Stimulated activated naive B cell treated with anti-CD40 and anti-IgM and Interleukin-4, amounts not matched to agents 10 μg/mL and 1 μg/mL and 100 μg/mL, for 72 hours (primary cell): Measurements from ENCODE around the gene ZNF879.

ENCODE experiments used
- ATAC-seq, 2 donors: fragments of 150-1000 bp; cut with Tn5 transposase; replicated peaks; 2 replicates each; pipeline ENCODE4 v1.10.0; 2021; ENCODE audit warnings: moderate library complexity in 1 of 2
- DNase-seq: peaks from one replicate; pipeline ENCODE4 v3.0.0; 2021
- H3K27ac Mint-ChIP-seq: one replicate; pipeline ENCODE4 v1.8.0; 2022; ENCODE audit warnings: mild to moderate bottlenecking, mixed read lengths
- H3K27me3 Mint-ChIP-seq, 2 donors: one replicate each; pipeline ENCODE4 v1.8.0; 2022; ENCODE audit warnings: mixed read lengths in 2 of 2
- H3K36me3 Mint-ChIP-seq, 2 donors: one replicate each; pipeline ENCODE4 v1.8.0; 2022; ENCODE audit warnings: mixed read lengths in 2 of 2, mild to moderate bottlenecking in 1 of 2
- H3K4me1 Mint-ChIP-seq, 2 donors: one replicate each; pipeline ENCODE4 v1.8.0; 2022; ENCODE audit warnings: mixed read lengths in 2 of 2, mild to moderate bottlenecking in 1 of 2
- H3K4me3 Mint-ChIP-seq, 2 donors: one replicate each; pipeline ENCODE4 v1.8.0; 2022; ENCODE audit warnings: mild to moderate bottlenecking in 2 of 2, mixed read lengths in 2 of 2, moderate library complexity in 1 of 2
- H3K9me3 Mint-ChIP-seq, 2 donors: one replicate each; pipeline ENCODE4 v1.8.0; 2022; ENCODE audit warnings: mixed read lengths in 2 of 2, mild to moderate bottlenecking in 1 of 2

ZNF879 gene

GRCh38 chr5:179023528-179024189 lies at the start of gene ZNF879:
Gene ZNF879, plus strand, starts transcription at chr5:179023804. Its CDS starts 1,201 bp downstream, at chr5:179025005.
- H3K36me3 Mint-ChIP-seq: peaks cover 29 to 34% of the 10 kb centered on the region in 2 donors
- H3K27ac Mint-ChIP-seq: peak within 1 kb of the TSS; percentile 95
- peak within 1 kb of the TSS; percentile 96 to 98 for H3K4me3 Mint-ChIP-seq
- H3K9me3 Mint-ChIP-seq: peaks cover 12 to 22% of the 10 kb centered on the region in 2 donors
- H3K27me3 Mint-ChIP-seq: peaks cover 0 to 7% of the 10 kb centered on the region in 2 donors
- DNase-seq (peak; percentile 93), ATAC-seq (peak; percentile 94 to 96)
- H3K4me1 Mint-ChIP-seq: peaks cover 3 to 12% of the 10 kb centered on the region in 2 donors

GRCh38 chr5:178981381-178981780 lies 42.2 kb upstream of the ZNF879 start:
- Mint-ChIP-seq H3K36me3 (peaks cover 0 to 3% of the 10 kb centered on the region in 2 donors), H3K4me3 (no peak overlapping the region), H3K27me3 (no peaks in the 10 kb centered on the region), H3K9me3 (peaks cover 26% of the 10 kb centered on the region in 2 donors), H3K4me1 (no peaks in the 10 kb centered on the region), H3K27ac (no peak overlapping the region)
- ATAC-seq: no peak
- DNase-seq: no peak

GRCh38 chr5:178982941-178983340 lies 40.7 kb upstream of the ZNF879 start:
- no peak overlapping the region for H3K27ac Mint-ChIP-seq
- DNase-seq: no peak
- H3K4me3 Mint-ChIP-seq: no peak overlapping the region
- H3K9me3 Mint-ChIP-seq: peaks cover 26% of the 10 kb centered on the region in 2 donors
- H3K27me3 Mint-ChIP-seq: no peaks in the 10 kb centered on the region
- no peaks in the 10 kb centered on the region for H3K4me1 Mint-ChIP-seq
- ATAC-seq: no peak
- peaks cover 0 to 3% of the 10 kb centered on the region in 2 donors for H3K36me3 Mint-ChIP-seq

- H3K4me3 Mint-ChIP-seq: no peak overlapping the region
- H3K27me3 Mint-ChIP-seq: no peaks in the 10 kb centered on the region
- H3K9me3 Mint-ChIP-seq: peaks cover 20 to 25% of the 10 kb centered on the region in 2 donors
- H3K4me1 Mint-ChIP-seq: no peaks in the 10 kb centered on the region
- H3K36me3 Mint-ChIP-seq: peaks cover 2 to 3% of the 10 kb centered on the region in 2 donors
- no peak for ATAC-seq
- H3K27ac Mint-ChIP-seq: no peak overlapping the region
- DNase-seq: no peak
Measured at GRCh38 chr5:178983728-178984127, 39.9 kb upstream of the ZNF879 start.

- no peaks in the 10 kb centered on the region for H3K27me3 Mint-ChIP-seq
- H3K4me1 Mint-ChIP-seq: no peaks in the 10 kb centered on the region
- peaks cover 21 to 27% of the 10 kb centered on the region in 2 donors for H3K9me3 Mint-ChIP-seq
- no peak overlapping the region for H3K27ac Mint-ChIP-seq
- no peak overlapping the region for H3K4me3 Mint-ChIP-seq
- ATAC-seq (no peak), DNase-seq (no peak)
- peaks cover 2 to 3% of the 10 kb centered on the region in 2 donors for H3K36me3 Mint-ChIP-seq
Measured at GRCh38 chr5:178984145-178985072, 39.2 kb upstream of the ZNF879 start.

- H3K9me3 Mint-ChIP-seq: peaks cover 12 to 24% of the 10 kb centered on the region in 2 donors
- no peaks in the 10 kb centered on the region for H3K27me3 Mint-ChIP-seq
- no peak for ATAC-seq
- H3K4me3 Mint-ChIP-seq: no peak overlapping the region
- no peak overlapping the region for H3K27ac Mint-ChIP-seq
- DNase-seq: no peak
- no peaks in the 10 kb centered on the region for H3K4me1 Mint-ChIP-seq
- peaks cover 2 to 3% of the 10 kb centered on the region in 2 donors for H3K36me3 Mint-ChIP-seq
Measured at GRCh38 chr5:178986326-178986960, 37.2 kb upstream of the ZNF879 start.

- H3K4me3 Mint-ChIP-seq: no peak overlapping the region
- no peak overlapping the region for H3K27ac Mint-ChIP-seq
- peaks cover 4 to 5% of the 10 kb centered on the region in 2 donors for H3K36me3 Mint-ChIP-seq
- DNase-seq (no peak), ATAC-seq (no peak)
- H3K4me1 Mint-ChIP-seq: peaks cover 2 to 5% of the 10 kb centered on the region in 2 donors
- H3K9me3 Mint-ChIP-seq: peaks cover 5 to 18% of the 10 kb centered on the region in 2 donors
- peaks cover 18 to 21% of the 10 kb centered on the region in 2 donors for H3K27me3 Mint-ChIP-seq
Measured at GRCh38 chr5:178988436-178989220, 35.0 kb upstream of the ZNF879 start.

GRCh38 chr5:178989311-178989710 lies 34.3 kb upstream of the ZNF879 start:
- H3K36me3 Mint-ChIP-seq: peaks cover 4 to 7% of the 10 kb centered on the region in 2 donors
- H3K27ac Mint-ChIP-seq: no peak overlapping the region
- H3K4me3 Mint-ChIP-seq: no peak overlapping the region
- H3K27me3 Mint-ChIP-seq: peaks cover 25 to 28% of the 10 kb centered on the region in 2 donors
- DNase-seq (no peak), ATAC-seq (no peak)
- peaks cover 3 to 7% of the 10 kb centered on the region in 2 donors for H3K4me1 Mint-ChIP-seq
- peaks cover 5 to 18% of the 10 kb centered on the region in 2 donors for H3K9me3 Mint-ChIP-seq

GRCh38 chr5:178990491-178990890 lies 33.1 kb upstream of the ZNF879 start:
- H3K4me3 Mint-ChIP-seq: no peak overlapping the region
- peaks cover 3 to 7% of the 10 kb centered on the region in 2 donors for H3K4me1 Mint-ChIP-seq
- H3K36me3 Mint-ChIP-seq: peaks cover 4 to 7% of the 10 kb centered on the region in 2 donors
- H3K27me3 Mint-ChIP-seq: peaks cover 29 to 33% of the 10 kb centered on the region in 2 donors
- no peak overlapping the region for H3K27ac Mint-ChIP-seq
- ATAC-seq: no peak
- H3K9me3 Mint-ChIP-seq: peaks cover 5 to 18% of the 10 kb centered on the region in 2 donors
- DNase-seq: no peak

GRCh38 chr5:178991190-178992145 lies 32.1 kb upstream of the ZNF879 start:
- H3K27me3 Mint-ChIP-seq: peaks cover 35 to 42% of the 10 kb centered on the region in 2 donors
- H3K27ac Mint-ChIP-seq: no peak overlapping the region
- DNase-seq: no peak
- no peak for ATAC-seq
- H3K4me1 Mint-ChIP-seq: peaks cover 3 to 7% of the 10 kb centered on the region in 2 donors
- peaks cover 4% of the 10 kb centered on the region in 2 donors for H3K36me3 Mint-ChIP-seq
- H3K4me3 Mint-ChIP-seq: no peak overlapping the region
- H3K9me3 Mint-ChIP-seq: peaks cover 5 to 15% of the 10 kb centered on the region in 2 donors

GRCh38 chr5:178992291-178992895 lies 31.2 kb upstream of the ZNF879 start:
- Mint-ChIP-seq H3K4me1 (peaks cover 3 to 7% of the 10 kb centered on the region in 2 donors), H3K27ac (no peak overlapping the region), H3K36me3 (peaks cover 4% of the 10 kb centered on the region in 2 donors), H3K9me3 (peaks cover 5 to 13% of the 10 kb centered on the region in 2 donors), H3K4me3 (no peak overlapping the region), H3K27me3 (peaks cover 41 to 49% of the 10 kb centered on the region in 2 donors)
- ATAC-seq: no peak
- DNase-seq: no peak

GRCh38 chr5:178993236-178993765 lies 30.3 kb upstream of the ZNF879 start:
- ATAC-seq (no peak), DNase-seq (no peak)
- H3K27me3 Mint-ChIP-seq: peaks cover 41 to 49% of the 10 kb centered on the region in 2 donors
- peaks cover 2 to 4% of the 10 kb centered on the region in 2 donors for H3K36me3 Mint-ChIP-seq
- H3K9me3 Mint-ChIP-seq: peaks cover 5 to 9% of the 10 kb centered on the region in 2 donors
- H3K4me3 Mint-ChIP-seq: no peak overlapping the region
- peaks cover 3 to 7% of the 10 kb centered on the region in 2 donors for H3K4me1 Mint-ChIP-seq
- H3K27ac Mint-ChIP-seq: no peak overlapping the region
